Left ventricle myocardium inferior (tissue), 1 donor: ENCODE data around the gene PLD5. TPM values are rescaled to one million over a fixed set of nuclear protein-coding genes. Genes with fewer than 3 reads are reported as not detected.
"Not testable (repeated sequence)": the region's sequence is repeated elsewhere in the genome, so short reads cannot be mapped to it uniquely, and the experiment has no call there.

Experiments
- DNase-seq: peaks from one replicate; pipeline ENCODE4 v3.0.0-alpha.2; 2020
- H3K27ac ChIP-seq: fragments of 200-600 bp; replicated peaks from 2 replicates; pipeline ENCODE4 v1.8.0; 2021
- H3K27me3 ChIP-seq: fragments of 200-600 bp; 2 replicates; pipeline ENCODE4 v1.8.0; 2021; ENCODE audit warnings: low read depth
- H3K36me3 ChIP-seq: fragments of 200-600 bp; 2 replicates; pipeline ENCODE4 v1.8.0; 2021
- H3K4me1 ChIP-seq: fragments of 200-600 bp; 2 replicates; pipeline ENCODE4 v1.8.0; 2021
- H3K4me3 ChIP-seq: fragments of 200-600 bp; 2 replicates; pipeline ENCODE4 v1.8.0; 2021; ENCODE audit warnings: mild to moderate bottlenecking, moderate library complexity
- H3K9me3 ChIP-seq: fragments of 200-600 bp; replicated peaks from 2 replicates; pipeline ENCODE4 v1.8.0; 2021
- CTCF ChIP-seq: fragments of 200-600 bp; IDR thresholded peaks from 2 replicates; pipeline ENCODE4 v1.8.0; 2021; ENCODE audit warnings: antibody characterized with exemption, mild to moderate bottlenecking, borderline replicate concordance
- intact Hi-C: fragments of 100-400 bp; cut with micrococcal nuclease; formaldehyde crosslinking; loops from one replicate; pipeline ENCODE4 v1.11.0; 2022
- total RNA-seq: library from RNA; stranded (reverse); fragmentation: NEBNext Ultra II Directional; extraction: Animal tissue kit (Norgen Biotek cat#: 25700); gene quantifications from one replicate; pipeline ENCODE4 v1.2.1, GENCODE V29; 2021
- donor health status: DM: no; HTN: yes; CAD: no; lungs with severe emphysema.

The PLD5 gene
- total RNA-seq, 1 donor from 2014 or later: 0.11 TPM

- H3K27ac ChIP-seq: no peak overlapping the region
- H3K4me3 ChIP-seq: no peak overlapping the region
- H3K27me3 ChIP-seq: no peaks in the 10 kb centered on the region
- no peaks in the 10 kb centered on the region for H3K36me3 ChIP-seq
- H3K9me3 ChIP-seq: no peaks in the 10 kb centered on the region
- no peak for TF ChIP-seq CTCF
- intact Hi-C loops: no loop called here
- no peaks in the 10 kb centered on the region for H3K4me1 ChIP-seq
- no peak for DNase-seq
Observed at GRCh38 chr1:242405947-242406346, 118.5 kb downstream of the PLD5 start.

GRCh38 chr1:242404296-242404695 lies 120.2 kb downstream of the PLD5 start:
- no peak for DNase-seq
- Histone ChIP-seq H3K9me3 (no peaks in the 10 kb centered on the region), H3K4me3 (no peak overlapping the region), H3K4me1 (no peaks in the 10 kb centered on the region), H3K27ac (no peak overlapping the region), H3K36me3 (no peaks in the 10 kb centered on the region), H3K27me3 (no peaks in the 10 kb centered on the region)
- no peak for TF ChIP-seq CTCF
- intact Hi-C loops: no loop called here

- H3K9me3 ChIP-seq: no peaks in the 10 kb centered on the region
- no peak for TF ChIP-seq CTCF
- no peaks in the 10 kb centered on the region for H3K36me3 ChIP-seq
- intact Hi-C loops: no loop called here
- no peaks in the 10 kb centered on the region for H3K4me1 ChIP-seq
- H3K27ac ChIP-seq: no peak overlapping the region
- no peaks in the 10 kb centered on the region for H3K27me3 ChIP-seq
- no peak for DNase-seq
- H3K4me3 ChIP-seq: no peak overlapping the region
Observed at GRCh38 chr1:242402956-242403355, 121.5 kb downstream of the PLD5 start.

GRCh38 chr1:242401937-242402336 lies 122.6 kb downstream of the PLD5 start:
- no peak for TF ChIP-seq CTCF
- Histone ChIP-seq H3K4me3 (no peak overlapping the region), H3K9me3 (no peaks in the 10 kb centered on the region), H3K36me3 (no peaks in the 10 kb centered on the region), H3K27ac (no peak overlapping the region), H3K4me1 (no peaks in the 10 kb centered on the region), H3K27me3 (no peaks in the 10 kb centered on the region)
- intact Hi-C loops: no loop called here
- no peak for DNase-seq

GRCh38 chr1:242398351-242398750 lies 126.1 kb downstream of the PLD5 start:
- no peak for TF ChIP-seq CTCF
- no peaks in the 10 kb centered on the region for H3K4me1 ChIP-seq

GRCh38 chr1:242391896-242392295 lies 132.6 kb downstream of the PLD5 start:
- no peaks in the 10 kb centered on the region for H3K36me3 ChIP-seq
- no peak overlapping the region for H3K4me3 ChIP-seq
- H3K4me1 ChIP-seq: no peaks in the 10 kb centered on the region
- H3K27me3 ChIP-seq: no peaks in the 10 kb centered on the region
- DNase-seq: no peak
- H3K9me3 ChIP-seq: peaks cover 6% of the 10 kb centered on the region
- intact Hi-C loops: no loop called here
- H3K27ac ChIP-seq: no peak overlapping the region
- TF ChIP-seq CTCF: no peak

More at GRCh38 chr1:242398351-242398750, 126.1 kb downstream of the PLD5 start:
- Histone ChIP-seq H3K27ac (no peak overlapping the region), H3K36me3 (no peaks in the 10 kb centered on the region), H3K9me3 (no peaks in the 10 kb centered on the region), H3K4me3 (no peak overlapping the region), H3K27me3 (no peaks in the 10 kb centered on the region)
- intact Hi-C loops: no loop called here
- no peak for DNase-seq

- intact Hi-C loops, H3K4me1 ChIP-seq, H3K36me3 ChIP-seq, H3K27me3 ChIP-seq, H3K4me3 ChIP-seq, DNase-seq, H3K27ac ChIP-seq: not testable (repeated sequence)
- peaks cover 48% of the 10 kb centered on the region for H3K9me3 ChIP-seq
Observed at GRCh38 chr1:242376121-242376520, 148.4 kb downstream of the PLD5 start.

GRCh38 chr1:242350446-242350845 lies 174.1 kb downstream of the PLD5 start:
- intact Hi-C loops, H3K4me1 ChIP-seq, H3K36me3 ChIP-seq, H3K9me3 ChIP-seq, DNase-seq, H3K27me3 ChIP-seq, H3K27ac ChIP-seq, H3K4me3 ChIP-seq: not testable (repeated sequence)
